PC-3 (cell line): ENCODE results near the gene CALML4.

Experiments
- CTCF ChIP-seq: fragments of 300-600 bp; sonication (generic); conservative IDR thresholded peaks from 2 replicates; pipeline ENCODE4 v1.5.1; 2017; ENCODE audit warnings: antibody characterized with exemption, low read depth, mild to moderate bottlenecking, low read length
- EZH2 ChIP-seq: fragments of 300-600 bp; sonication (generic); IDR thresholded peaks from one replicate; pipeline ENCODE4 v1.6.1; 2017; ENCODE audit warnings: antibody characterized with exemption, mild to moderate bottlenecking, low read length; ENCODE audit not compliant: unreplicated experiment

- TF ChIP-seq CTCF (no peak), EZH2 (no peak)
Measured at GRCh38 chr15:68152342-68152741, 52.8 kb downstream of the CALML4 start.
